ENCODE results near the gene FGGY.

DNA sequence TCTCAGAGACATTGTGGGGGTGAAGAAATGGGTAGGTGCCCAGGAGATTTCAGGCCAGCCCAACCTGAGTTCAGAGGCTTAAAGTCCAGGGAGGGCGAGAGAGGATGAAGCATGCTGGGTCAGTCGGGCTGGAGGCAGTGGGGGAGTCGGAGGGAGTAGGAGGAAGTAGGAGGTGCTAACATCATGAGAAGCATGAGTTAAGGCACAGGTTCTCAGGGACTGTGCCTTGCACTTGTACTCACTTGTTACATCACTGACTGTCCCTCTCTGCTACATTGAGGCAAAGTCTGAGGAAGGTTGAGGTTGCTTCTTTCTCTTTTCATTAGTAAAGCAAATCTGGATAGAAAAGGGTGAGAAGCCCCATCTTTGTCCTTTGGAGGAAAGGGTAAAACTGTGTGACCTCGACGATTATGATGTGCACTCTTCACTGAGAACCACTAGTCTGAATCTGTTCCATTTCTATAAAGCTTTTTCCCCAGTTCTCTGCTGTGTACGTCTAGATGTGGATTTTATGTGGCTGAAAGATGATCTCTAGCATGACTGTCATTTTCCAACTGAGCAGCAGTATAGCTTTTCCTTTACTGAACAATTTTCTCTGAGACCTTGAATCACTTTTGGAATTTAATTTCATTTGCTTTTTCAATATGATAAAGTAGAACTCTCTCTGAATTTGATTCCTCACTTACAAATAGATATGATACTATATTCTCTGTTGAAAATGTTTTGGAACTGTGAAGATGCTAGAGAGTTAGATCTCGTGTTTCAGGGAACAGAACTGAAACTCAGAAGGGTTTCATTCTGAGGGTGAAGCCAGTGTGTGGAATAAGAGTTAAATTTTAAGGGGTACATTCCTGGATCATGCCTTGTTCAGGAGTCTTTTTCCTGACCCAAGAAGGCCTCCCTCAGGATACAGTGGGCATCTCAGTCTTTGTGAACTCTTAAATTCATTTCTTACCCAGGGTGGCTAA is 94.6 kb downstream of the FGGY start:
- TF ChIP-seq, protein P1, sequence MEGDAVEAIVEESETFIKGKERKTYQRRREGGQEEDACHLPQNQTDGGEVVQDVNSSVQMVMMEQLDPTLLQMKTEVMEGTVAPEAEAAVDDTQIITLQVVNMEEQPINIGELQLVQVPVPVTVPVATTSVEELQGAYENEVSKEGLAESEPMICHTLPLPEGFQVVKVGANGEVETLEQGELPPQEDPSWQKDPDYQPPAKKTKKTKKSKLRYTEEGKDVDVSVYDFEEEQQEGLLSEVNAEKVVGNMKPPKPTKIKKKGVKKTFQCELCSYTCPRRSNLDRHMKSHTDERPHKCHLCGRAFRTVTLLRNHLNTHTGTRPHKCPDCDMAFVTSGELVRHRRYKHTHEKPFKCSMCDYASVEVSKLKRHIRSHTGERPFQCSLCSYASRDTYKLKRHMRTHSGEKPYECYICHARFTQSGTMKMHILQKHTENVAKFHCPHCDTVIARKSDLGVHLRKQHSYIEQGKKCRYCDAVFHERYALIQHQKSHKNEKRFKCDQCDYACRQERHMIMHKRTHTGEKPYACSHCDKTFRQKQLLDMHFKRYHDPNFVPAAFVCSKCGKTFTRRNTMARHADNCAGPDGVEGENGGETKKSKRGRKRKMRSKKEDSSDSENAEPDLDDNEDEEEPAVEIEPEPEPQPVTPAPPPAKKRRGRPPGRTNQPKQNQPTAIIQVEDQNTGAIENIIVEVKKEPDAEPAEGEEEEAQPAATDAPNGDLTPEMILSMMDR (conservative IDR thresholded peaks at IDR 0.05): no peak
- no peak for TF ChIP-seq EZH2 (IDR thresholded peaks at IDR 0.05; ENCODE audit: low read depth)
